Fibroblast of the conjunctiva (primary cell): Measurements from ENCODE around the gene KLHDC4.
A peak's percentile ranks its signal among the peaks of the same experiment; 100 is the strongest.
"Not testable (repeated sequence)": the region's sequence is repeated elsewhere in the genome, so short reads cannot be mapped to it uniquely, and the experiment has no call there.

Experiments
- DNase-seq: peaks from one replicate; pipeline ENCODE4 v3.0.0-alpha.2; 2010; ENCODE audit warnings: low read depth

The KLHDC4 gene

GRCh38 chr16:87684106-87684677 is 81.6 kb downstream of the KLHDC4 start:
- no peak for DNase-seq

GRCh38 chr16:87682852-87683399 is 82.9 kb downstream of the KLHDC4 start:
- no peak for DNase-seq

- peak; percentile 9 for DNase-seq
Observed at GRCh38 chr16:87681981-87682570, 83.7 kb downstream of the KLHDC4 start.

- not testable (repeated sequence) for DNase-seq
Observed at GRCh38 chr16:87681051-87681602, 84.7 kb downstream of the KLHDC4 start.

GRCh38 chr16:87680272-87680644 is 85.5 kb downstream of the KLHDC4 start:
- DNase-seq, result no peak

GRCh38 chr16:87679593-87680271 is 86.1 kb downstream of the KLHDC4 start:
- DNase-seq, result no peak

GRCh38 chr16:87678618-87679017 is 87.2 kb downstream of the KLHDC4 start:
- no peak for DNase-seq

- DNase-seq, result no peak
Observed at GRCh38 chr16:87677830-87678229, 88.0 kb downstream of the KLHDC4 start.

- DNase-seq, result no peak
Observed at GRCh38 chr16:87675111-87675719, 90.6 kb downstream of the KLHDC4 start.

- DNase-seq, result no peak
Observed at GRCh38 chr16:87674419-87674818, 91.4 kb downstream of the KLHDC4 start.

GRCh38 chr16:87671715-87672270 is 94.0 kb downstream of the KLHDC4 start:
- DNase-seq, result no peak

GRCh38 chr16:87671221-87671620 is 94.6 kb downstream of the KLHDC4 start:
- no peak for DNase-seq

- no peak for DNase-seq
Observed at GRCh38 chr16:87669672-87670071, 96.1 kb downstream of the KLHDC4 start.

- no peak for DNase-seq
Observed at GRCh38 chr16:87667946-87668345, 97.8 kb downstream of the KLHDC4 start.

GRCh38 chr16:87667443-87667842 is 98.3 kb downstream of the KLHDC4 start:
- DNase-seq, result no peak

- no peak for DNase-seq
Observed at GRCh38 chr16:87666919-87667318, 98.9 kb downstream of the KLHDC4 start.

GRCh38 chr16:87665193-87665592 is 100.6 kb downstream of the KLHDC4 start:
- no peak for DNase-seq

GRCh38 chr16:87664792-87665191 is 101.0 kb downstream of the KLHDC4 start:
- DNase-seq, result no peak

GRCh38 chr16:87662254-87663204 is 103.3 kb downstream of the KLHDC4 start:
- DNase-seq, result no peak

- no peak for DNase-seq
Observed at GRCh38 chr16:87661561-87661960, 104.2 kb downstream of the KLHDC4 start.

- DNase-seq, result no peak
Observed at GRCh38 chr16:87658564-87659225, 107.1 kb downstream of the KLHDC4 start.
